ENCODE results near the gene ZMIZ1.
"Not testable (repeated sequence)": the region's sequence is repeated elsewhere in the genome, so short reads cannot be mapped to it uniquely, and the experiment has no call there.

The ZMIZ1 gene

DNA sequence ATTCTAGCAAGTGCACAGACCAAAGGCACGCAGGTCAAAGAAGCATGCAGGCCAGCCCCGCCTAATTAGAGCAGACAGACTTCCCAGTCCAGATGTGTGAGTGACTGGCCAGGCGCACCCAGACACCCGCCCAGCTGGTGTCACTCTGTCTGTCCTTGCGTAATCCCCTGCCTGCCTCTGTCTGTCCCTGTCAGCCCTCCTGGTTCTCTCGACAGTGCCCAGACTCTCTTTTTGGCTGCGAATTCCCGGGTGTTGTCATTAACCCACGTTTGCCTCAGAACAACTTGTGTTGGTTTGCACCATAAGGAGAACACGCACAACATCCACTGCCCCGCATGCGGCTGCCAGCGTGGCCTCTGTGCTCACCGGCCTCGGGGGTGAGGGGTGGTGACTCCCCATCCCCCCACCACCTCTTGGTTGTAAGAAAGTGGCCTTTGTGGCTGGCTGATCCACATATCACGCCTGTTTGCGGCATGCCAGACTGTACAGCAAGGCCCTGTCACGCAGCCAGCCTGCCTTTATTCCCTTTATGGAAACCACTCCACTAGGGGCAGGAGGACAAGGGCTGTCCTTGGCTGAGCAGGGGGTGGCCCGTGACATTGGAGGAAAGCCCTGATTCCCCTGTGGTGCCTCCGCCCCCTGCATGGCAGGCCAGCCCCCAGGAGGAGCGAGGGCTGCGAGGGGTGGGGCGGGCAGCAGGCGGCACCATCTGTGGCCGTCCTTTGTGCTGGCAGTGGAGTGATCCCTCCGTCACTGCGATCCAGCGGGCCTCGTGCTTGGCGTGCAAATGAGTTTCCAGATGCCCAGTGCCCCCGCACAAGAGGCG is 205.7 kb downstream of the ZMIZ1 start:
- DNase-seq, result peak; percentile 87

DNA sequence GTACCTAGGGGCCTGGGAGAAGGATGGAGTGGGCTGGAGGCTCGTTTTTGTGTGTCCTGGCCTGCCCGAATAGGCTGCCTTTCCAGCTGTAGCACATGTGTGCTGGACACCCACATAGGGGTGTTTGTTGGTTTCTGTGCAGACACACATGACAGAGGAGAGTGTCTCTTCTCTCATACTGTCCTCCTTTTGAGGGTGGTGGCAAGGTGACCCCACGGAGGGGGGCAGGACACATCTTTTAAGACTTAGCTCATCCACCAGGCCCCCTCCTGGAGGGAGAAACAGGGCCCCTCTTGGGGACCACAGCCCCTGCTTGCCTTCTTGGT is 206.3 kb downstream of the ZMIZ1 start:
- no peak for DNase-seq

- DNase-seq, result no peak
These were observed 206.7 kb downstream of the ZMIZ1 start for GRCh38 chr10:79275431-79275851.

GRCh38 chr10:79277579-79278269 is 209.0 kb downstream of the ZMIZ1 start:
- DNase-seq, result no peak

- DNase-seq, result not testable (repeated sequence)
These were observed 210.3 kb downstream of the ZMIZ1 start for GRCh38 chr10:79279047-79279446.

- no peak for DNase-seq
These were observed 212.2 kb downstream of the ZMIZ1 start for GRCh38 chr10:79280956-79281355.

DNA sequence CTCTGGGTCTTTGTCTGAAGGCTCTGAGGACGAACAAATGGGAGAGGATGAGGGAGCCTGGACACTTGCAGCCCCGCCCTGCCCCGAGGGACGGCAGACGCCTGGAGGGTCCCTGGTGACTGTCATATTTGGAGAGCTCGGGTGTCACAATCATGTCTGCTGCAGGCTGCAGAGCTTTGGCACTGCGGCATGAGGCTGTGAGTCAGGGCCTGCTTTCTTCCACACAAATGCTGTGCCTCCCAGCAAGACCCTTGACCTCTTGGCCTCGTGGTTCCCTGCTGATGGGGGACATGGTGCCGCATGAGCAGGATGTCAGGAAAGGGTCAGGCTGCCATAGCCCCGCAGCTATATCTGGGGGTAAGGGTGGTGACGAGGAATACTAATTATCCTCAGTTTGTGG is 213.6 kb downstream of the ZMIZ1 start:
- no peak for DNase-seq

DNA sequence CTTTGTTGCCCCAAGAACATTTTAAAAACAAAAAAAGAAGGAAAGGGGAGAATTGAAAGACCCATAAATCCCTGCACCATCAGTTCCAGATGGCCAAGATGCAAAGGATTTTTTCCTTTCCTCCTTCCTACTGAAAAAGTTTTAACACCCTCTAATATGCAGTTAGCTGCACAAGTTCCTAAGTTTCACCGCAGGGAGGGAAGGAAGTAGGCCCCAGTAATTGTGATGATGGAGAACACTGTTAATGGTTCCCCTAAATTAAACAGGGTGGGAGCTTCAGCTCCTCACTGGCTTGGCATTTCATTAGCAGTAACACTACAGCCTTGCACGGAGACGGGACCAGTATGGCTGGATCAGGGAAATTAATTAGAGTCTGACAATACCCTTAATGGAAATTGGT is 214.8 kb downstream of the ZMIZ1 start:
- no peak for DNase-seq

GRCh38 chr10:79284158-79284871 is 215.5 kb downstream of the ZMIZ1 start:
- DNase-seq, result no peak

DNA sequence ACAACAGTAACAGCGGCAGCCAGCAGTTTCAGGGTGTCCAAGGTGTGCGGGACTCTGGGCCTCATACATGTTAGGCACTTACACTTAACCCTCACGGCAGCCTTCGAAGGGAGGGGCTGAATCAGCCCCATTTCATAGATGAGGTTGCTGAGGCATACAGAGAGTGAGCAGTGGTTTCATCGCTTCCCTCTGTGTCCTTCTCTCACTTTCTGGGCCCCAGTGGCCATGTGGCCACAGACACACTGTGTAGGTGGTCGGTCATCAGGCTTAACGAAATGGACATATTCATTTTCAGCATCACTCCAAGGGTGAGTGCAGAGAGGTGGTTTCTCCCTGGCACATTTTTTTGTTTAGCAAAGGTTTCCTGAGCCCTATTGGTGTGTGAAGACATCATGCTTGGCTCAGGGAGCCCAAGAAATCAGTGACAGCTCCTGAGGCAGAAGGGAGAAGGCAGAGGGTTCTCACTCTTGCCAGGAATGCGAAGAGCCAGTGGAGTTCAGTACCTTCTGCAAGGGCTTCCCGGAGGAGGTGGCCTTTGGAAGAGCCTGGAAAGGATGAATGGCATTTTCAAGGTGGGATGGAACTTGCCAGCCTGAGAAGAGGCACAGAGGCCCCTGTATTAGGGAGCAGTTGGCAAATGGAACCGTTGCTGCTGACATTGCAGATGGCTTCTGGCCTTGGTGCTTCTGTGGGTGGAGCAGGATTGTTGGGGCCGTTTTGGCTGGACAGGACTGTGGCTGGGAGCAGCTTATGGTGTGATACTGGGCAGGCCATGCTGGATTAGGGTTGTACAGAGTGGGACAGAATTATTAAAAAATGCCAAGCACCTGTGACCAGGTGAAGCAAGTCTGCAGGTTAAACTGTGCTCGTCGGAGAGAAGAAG is 216.8 kb downstream of the ZMIZ1 start:
- DNase-seq, result no peak

DNA sequence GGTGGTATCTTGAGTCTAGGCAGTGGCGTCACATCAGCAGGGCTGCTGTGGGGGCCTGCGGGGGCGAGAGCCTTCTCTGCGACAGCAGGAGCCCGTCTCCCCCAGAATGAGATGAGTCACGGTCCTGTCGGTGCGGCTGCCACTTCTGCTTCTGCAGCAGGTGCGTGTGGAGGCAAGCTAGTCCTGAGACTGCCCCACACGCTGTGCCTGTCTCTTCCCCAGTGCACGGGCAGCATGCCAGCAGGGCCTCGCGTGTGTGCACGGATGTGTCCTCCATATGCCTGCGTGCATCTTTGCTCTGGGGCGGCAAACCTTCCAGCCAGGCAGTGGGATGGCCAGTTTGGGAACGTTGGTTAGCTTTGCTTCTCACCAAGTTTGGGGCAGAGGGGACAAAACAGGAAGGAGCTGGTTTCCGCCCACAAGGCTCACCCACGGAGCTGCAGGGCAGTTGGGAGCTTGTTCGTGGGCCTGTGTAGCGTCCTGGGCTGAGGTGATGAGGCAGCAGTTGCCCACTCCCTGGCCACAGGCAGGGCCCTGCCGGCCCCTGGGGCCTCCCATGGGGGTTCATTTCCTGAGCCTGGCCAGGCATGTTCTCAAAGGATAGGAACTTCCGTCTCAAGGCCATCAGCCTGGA is 217.7 kb downstream of the ZMIZ1 start:
- peak; percentile 77 for DNase-seq

DNA sequence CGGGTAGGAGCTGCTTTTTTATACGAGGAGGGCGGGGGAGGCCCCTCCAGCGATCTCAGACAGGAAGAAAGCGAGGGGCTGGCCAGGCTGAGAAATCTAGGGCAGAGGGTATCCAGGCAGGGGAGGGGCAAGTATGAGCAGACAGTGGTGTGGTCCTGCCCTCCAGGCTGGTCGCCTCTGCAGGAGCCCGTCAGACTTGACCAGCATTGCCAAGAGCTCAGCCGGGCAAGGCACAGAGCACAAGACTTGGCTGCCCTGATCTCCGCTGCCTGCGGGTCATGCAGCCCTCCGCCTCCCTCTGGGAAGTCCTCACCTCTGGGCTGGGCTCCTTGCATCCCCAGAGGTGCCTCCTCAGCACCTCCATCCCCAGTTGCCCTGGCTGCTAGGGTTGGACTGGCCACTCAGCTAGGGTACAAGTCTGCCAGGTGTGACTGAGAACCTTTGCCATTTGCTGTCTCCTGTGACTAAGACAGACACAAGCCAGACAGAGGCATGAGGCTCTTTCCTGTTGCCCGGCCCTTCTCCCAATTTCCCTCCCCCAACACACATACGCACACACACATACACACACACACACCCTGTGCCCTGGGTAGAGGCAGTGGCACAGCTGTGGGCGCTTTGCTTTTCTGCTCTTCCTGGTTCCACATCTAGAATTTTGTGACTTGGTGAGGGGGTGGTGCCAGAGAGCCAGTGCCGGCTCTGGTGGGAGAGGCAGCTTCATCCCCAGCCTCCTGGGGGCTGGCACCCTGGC is 219.4 kb downstream of the ZMIZ1 start:
- DNase-seq, result no peak

- DNase-seq, result no peak
These were observed 221.0 kb downstream of the ZMIZ1 start for GRCh38 chr10:79289801-79290200.

- DNase-seq, result no peak
These were observed 223.4 kb downstream of the ZMIZ1 start for GRCh38 chr10:79292026-79292766.

DNA sequence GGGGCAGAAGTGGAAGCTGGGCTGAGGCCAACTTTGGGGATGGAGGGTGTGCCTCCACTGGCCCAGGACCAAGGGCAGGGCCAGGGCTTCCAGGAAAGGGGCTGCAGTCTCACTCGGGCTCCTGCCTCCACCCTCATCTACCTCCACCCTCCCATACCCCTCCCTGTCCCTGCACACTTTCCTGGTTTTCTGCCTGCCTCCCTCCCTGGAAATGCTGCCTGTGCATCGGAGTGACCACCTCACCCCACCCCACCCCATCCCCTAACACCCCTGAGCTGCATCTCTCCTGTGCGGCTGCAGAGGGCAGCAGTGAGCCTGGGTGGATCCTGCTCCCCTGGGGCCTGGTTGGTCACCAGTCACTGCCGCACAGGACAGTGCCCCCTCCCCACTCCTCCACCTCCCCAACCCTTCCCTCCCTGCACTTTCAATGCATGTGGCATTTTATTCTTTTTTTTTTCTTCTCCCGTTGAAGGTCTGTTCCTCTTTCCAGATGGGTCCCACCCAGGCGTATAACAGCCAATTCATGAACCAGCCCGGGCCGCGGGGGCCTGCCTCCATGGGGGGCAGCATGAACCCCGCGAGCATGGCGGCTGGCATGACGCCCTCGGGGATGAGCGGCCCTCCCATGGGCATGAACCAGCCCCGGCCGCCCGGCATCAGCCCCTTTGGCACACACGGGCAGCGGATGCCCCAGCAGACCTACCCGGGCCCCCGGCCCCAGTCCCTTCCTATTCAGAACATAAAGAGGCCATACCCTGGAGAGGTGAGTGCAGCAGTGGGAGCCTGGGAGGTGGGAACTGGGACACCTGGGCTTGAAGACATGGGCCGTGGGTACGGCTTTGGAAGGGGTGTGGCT is 224.4 kb downstream of the ZMIZ1 start:
- DNase-seq, result no peak

DNA sequence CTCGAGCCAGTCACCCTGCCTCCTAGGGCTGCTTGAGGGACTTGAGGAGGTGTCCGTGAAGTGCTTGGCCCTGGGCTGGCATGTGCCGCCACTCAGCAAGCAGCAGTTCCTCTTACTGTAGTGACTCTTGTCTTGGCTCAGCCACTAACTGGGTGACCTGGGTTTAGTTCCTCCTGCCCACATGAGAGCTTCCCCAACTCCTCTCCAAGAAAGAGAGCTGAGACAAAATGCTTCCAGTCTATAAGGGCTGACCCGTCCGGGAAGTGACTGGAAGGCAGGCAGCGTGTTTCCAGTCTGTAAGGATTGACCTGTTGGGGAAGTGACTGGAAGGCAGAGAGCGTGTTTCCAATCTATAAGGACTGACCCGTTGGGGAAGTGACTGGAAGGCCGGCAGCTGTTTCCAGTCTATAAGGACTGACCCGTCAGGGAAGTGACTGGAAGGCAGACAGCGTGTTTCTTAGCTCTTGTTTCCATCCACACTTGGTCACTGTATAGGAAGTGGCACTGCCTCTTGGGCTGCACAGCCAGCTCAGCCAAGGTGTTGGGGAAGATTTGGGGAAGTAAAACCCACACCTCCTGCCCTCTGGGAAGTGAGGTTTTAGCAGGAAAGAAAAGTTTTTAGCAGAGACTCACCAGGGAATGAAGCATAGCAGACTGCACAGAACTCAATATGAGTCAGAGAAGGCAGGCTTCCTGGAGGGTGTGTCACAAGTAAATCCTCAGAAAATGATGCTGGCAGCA is 225.2 kb downstream of the ZMIZ1 start:
- DNase-seq, result no peak

GRCh38 chr10:79295563-79295962 is 226.8 kb downstream of the ZMIZ1 start:
- no peak for DNase-seq

GRCh38 chr10:79296431-79296830 is 227.7 kb downstream of the ZMIZ1 start:
- no peak for DNase-seq
